ACC112 (cell line): ENCODE data around the gene KCNIP1.

ENCODE experiments used
- H2AFZ ChIP-seq: fragments of 200-600 bp; sonication (generic); one replicate; pipeline ENCODE4 v1.6.0; 2017; ENCODE audit warnings: antibody characterized with exemption, low read length; ENCODE audit not compliant: unreplicated experiment
- H3K27ac ChIP-seq: fragments of 200-600 bp; sonication (generic); 2 replicates; pipeline ENCODE4 v1.5.1; 2014; ENCODE audit warnings: low read depth, mild to moderate bottlenecking, antibody characterized with exemption, low read length, moderate library complexity
- H3K27me3 ChIP-seq: fragments of 200-600 bp; sonication (generic); 2 replicates; pipeline ENCODE4 v1.6.1; 2014; ENCODE audit warnings: mild to moderate bottlenecking, antibody characterized with exemption, low read length, moderate library complexity, mixed read lengths; ENCODE audit not compliant: insufficient read depth
- H3K36me3 ChIP-seq: fragments of 200-600 bp; sonication (generic); 2 replicates; pipeline ENCODE4 v1.6.1; 2016; ENCODE audit warnings: mild to moderate bottlenecking, antibody characterized with exemption, low read length, moderate library complexity, mixed read lengths; ENCODE audit not compliant: insufficient read depth
- H3K4me1 ChIP-seq: fragments of 200-600 bp; sonication (generic); one replicate; pipeline ENCODE4 v1.6.1; 2016; ENCODE audit warnings: low read length, mixed read lengths; ENCODE audit not compliant: insufficient read depth, unreplicated experiment, control insufficient read depth
- H3K4me3 ChIP-seq: fragments of 200-600 bp; sonication (generic); 2 replicates; pipeline ENCODE4 v1.5.1; 2014; ENCODE audit warnings: mild to moderate bottlenecking, low read depth, low read length
- H3K79me2 ChIP-seq: fragments of 200-600 bp; sonication (generic); one replicate; pipeline ENCODE4 v1.6.0; 2016; ENCODE audit warnings: low read length; ENCODE audit not compliant: control insufficient read depth, unreplicated experiment, insufficient read depth

The KCNIP1 gene

GRCh38 chr5:170614720-170615119, 110.9 kb downstream of the KCNIP1 start:
- no peak overlapping the region for H3K4me3 ChIP-seq
- no peak overlapping the region for H3K27ac ChIP-seq
- no peaks in the 10 kb centered on the region for H3K36me3 ChIP-seq

GRCh38 chr5:170617533-170618490, 114.0 kb downstream of the KCNIP1 start:
- no peaks in the 10 kb centered on the region for H3K36me3 ChIP-seq
- peaks cover 30% of the 10 kb centered on the region for H3K27me3 ChIP-seq
- H2AFZ ChIP-seq = no peak overlapping the region
- H3K4me1 ChIP-seq = peaks cover 7% of the 10 kb centered on the region
- H3K79me2 ChIP-seq = no peaks in the 10 kb centered on the region
- H3K4me3 ChIP-seq = no peak overlapping the region
- no peak overlapping the region for H3K27ac ChIP-seq

More at GRCh38 chr5:170614720-170615119, 110.9 kb downstream of the KCNIP1 start:
- Histone ChIP-seq H2AFZ (no peak overlapping the region), H3K79me2 (no peaks in the 10 kb centered on the region), H3K27me3 (peaks cover 33% of the 10 kb centered on the region), H3K4me1 (peaks cover 7% of the 10 kb centered on the region)

GRCh38 chr5:170619869-170620268, 116.0 kb downstream of the KCNIP1 start:
- peaks cover 4% of the 10 kb centered on the region for H3K4me1 ChIP-seq
- no peak overlapping the region for H3K27ac ChIP-seq
- H2AFZ ChIP-seq = no peak overlapping the region
- H3K4me3 ChIP-seq = no peak overlapping the region
- H3K36me3 ChIP-seq = no peaks in the 10 kb centered on the region
- H3K27me3 ChIP-seq = peaks cover 33% of the 10 kb centered on the region
- no peaks in the 10 kb centered on the region for H3K79me2 ChIP-seq

GRCh38 chr5:170622933-170623332, 119.1 kb downstream of the KCNIP1 start:
- Histone ChIP-seq H2AFZ (no peak overlapping the region), H3K36me3 (no peaks in the 10 kb centered on the region), H3K27ac (no peak overlapping the region), H3K27me3 (peaks cover 36% of the 10 kb centered on the region), H3K79me2 (no peaks in the 10 kb centered on the region), H3K4me1 (no peaks in the 10 kb centered on the region), H3K4me3 (no peak overlapping the region)

- no peaks in the 10 kb centered on the region for H3K4me1 ChIP-seq
These were observed 119.9 kb downstream of the KCNIP1 start for GRCh38 chr5:170623576-170624181.

GRCh38 chr5:170625221-170626165, 121.7 kb downstream of the KCNIP1 start:
- Histone ChIP-seq H3K27ac (no peak overlapping the region), H3K27me3 (peaks cover 18% of the 10 kb centered on the region; the same call in 1 of the 2 replicates), H2AFZ (no peak overlapping the region), H3K79me2 (no peaks in the 10 kb centered on the region), H3K4me1 (no peaks in the 10 kb centered on the region), H3K4me3 (no peak overlapping the region), H3K36me3 (no peaks in the 10 kb centered on the region)

More at GRCh38 chr5:170623576-170624181, 119.9 kb downstream of the KCNIP1 start:
- H3K27ac ChIP-seq = no peak overlapping the region
- H3K79me2 ChIP-seq = no peaks in the 10 kb centered on the region
- no peak overlapping the region for H2AFZ ChIP-seq
- no peak overlapping the region for H3K4me3 ChIP-seq
- no peaks in the 10 kb centered on the region for H3K36me3 ChIP-seq
- H3K27me3 ChIP-seq = peaks cover 35% of the 10 kb centered on the region

- no peak overlapping the region for H2AFZ ChIP-seq
These were observed 122.8 kb downstream of the KCNIP1 start for GRCh38 chr5:170626507-170627150.

GRCh38 chr5:170627271-170627670, 123.5 kb downstream of the KCNIP1 start:
- Histone ChIP-seq H3K27me3 (0 out of 2 replicates have a peak, but pooled peaks cover 12% of the 10 kb centered on the region), H3K4me3 (no peak overlapping the region), H2AFZ (no peak overlapping the region), H3K36me3 (no peaks in the 10 kb centered on the region), H3K4me1 (peaks cover 15% of the 10 kb centered on the region), H3K79me2 (no peaks in the 10 kb centered on the region), H3K27ac (no peak overlapping the region)

More at GRCh38 chr5:170626507-170627150, 122.8 kb downstream of the KCNIP1 start:
- 0 out of 2 replicates have a peak, but pooled peaks cover 12% of the 10 kb centered on the region for H3K27me3 ChIP-seq
- H3K27ac ChIP-seq = no peak overlapping the region
- no peaks in the 10 kb centered on the region for H3K79me2 ChIP-seq
- H3K4me3 ChIP-seq = no peak overlapping the region
- H3K36me3 ChIP-seq = no peaks in the 10 kb centered on the region
- peaks cover 9% of the 10 kb centered on the region for H3K4me1 ChIP-seq

- no peak overlapping the region for H3K4me3 ChIP-seq
- H3K27ac ChIP-seq = no peak overlapping the region
- H3K79me2 ChIP-seq = no peaks in the 10 kb centered on the region
- H3K36me3 ChIP-seq = no peaks in the 10 kb centered on the region
- no peak overlapping the region for H2AFZ ChIP-seq
- 0 out of 2 replicates have a peak, but pooled peaks cover 12% of the 10 kb centered on the region for H3K27me3 ChIP-seq
- H3K4me1 ChIP-seq = peaks cover 15% of the 10 kb centered on the region
These were observed 124.2 kb downstream of the KCNIP1 start for GRCh38 chr5:170628028-170628427.
